Measurements from ENCODE around the gene KRTAP5-11.
"Not testable (repeated sequence)": the region's sequence is repeated elsewhere in the genome, so short reads cannot be mapped to it uniquely, and the experiment has no call there.

The KRTAP5-11 gene

DNA sequence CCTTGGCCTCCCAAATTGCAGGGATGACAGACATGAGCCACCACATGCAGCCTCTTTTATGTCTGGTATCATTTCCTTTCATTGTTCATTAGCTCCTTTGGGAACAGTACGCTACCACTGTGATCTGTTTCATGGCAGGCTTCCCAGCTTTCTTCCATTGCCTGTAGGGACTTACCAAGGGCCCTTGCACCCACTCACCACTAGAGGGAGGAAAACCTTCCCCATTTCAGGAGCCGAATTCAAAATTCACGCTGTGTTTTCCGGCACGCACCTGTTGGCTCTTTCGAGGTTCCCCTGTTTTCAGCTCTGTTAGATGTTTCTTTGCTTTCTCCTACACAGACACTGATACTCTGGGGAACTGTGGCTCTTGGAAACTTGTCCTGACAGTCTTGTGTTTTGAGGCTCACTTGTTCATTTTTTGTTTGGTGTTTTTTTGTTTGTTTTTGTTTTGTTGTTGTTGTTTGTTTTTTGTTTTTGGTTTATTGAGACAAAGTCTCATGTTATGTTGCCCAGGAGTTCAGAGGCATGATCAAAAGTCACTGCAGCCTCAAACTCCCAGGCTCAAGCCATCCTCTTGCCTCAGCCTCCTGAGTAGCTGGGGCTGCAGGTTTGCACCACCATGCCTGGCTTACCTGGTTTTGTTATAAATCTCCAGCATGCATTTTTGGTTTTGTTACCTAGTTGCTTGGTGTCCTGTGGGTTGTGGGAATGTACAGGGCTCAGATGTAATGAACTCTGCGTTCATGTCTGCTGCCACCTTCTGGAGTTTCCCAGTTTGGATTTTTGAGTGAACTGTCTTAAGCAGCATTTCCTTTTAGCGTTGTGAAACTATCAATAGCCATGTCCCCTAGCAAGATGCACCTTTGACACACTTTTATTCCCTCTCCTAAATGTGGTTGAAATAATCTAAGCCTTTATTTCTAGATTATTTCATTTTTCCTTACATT is 2.3 kb downstream of the KRTAP5-11 start:
- DNase-seq: peak; percentile 67

- not testable (repeated sequence) for DNase-seq
These were observed 3.2 kb downstream of the KRTAP5-11 start for GRCh38 chr11:71579513-71579912.

DNA sequence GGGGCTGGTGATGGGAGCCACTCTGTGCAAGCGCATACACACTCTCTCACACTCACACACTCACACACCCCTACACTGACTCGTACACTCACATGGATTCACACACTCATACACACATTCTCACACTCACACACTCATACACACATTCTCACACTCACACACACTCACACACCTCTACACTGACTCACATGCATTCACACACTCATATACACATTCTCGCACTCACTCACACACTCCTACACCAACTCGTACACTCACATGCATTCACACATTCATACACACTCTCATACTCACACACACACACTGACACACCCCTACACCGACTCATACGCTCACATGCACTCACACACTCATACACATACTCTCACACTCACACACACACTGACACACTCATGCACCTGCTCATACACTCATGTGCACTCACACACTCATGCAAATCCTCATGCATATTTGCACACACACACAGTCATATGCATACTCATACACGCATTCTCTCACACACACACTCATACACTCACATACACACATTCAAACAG is 5.1 kb downstream of the KRTAP5-11 start:
- DNase-seq: no peak

DNA sequence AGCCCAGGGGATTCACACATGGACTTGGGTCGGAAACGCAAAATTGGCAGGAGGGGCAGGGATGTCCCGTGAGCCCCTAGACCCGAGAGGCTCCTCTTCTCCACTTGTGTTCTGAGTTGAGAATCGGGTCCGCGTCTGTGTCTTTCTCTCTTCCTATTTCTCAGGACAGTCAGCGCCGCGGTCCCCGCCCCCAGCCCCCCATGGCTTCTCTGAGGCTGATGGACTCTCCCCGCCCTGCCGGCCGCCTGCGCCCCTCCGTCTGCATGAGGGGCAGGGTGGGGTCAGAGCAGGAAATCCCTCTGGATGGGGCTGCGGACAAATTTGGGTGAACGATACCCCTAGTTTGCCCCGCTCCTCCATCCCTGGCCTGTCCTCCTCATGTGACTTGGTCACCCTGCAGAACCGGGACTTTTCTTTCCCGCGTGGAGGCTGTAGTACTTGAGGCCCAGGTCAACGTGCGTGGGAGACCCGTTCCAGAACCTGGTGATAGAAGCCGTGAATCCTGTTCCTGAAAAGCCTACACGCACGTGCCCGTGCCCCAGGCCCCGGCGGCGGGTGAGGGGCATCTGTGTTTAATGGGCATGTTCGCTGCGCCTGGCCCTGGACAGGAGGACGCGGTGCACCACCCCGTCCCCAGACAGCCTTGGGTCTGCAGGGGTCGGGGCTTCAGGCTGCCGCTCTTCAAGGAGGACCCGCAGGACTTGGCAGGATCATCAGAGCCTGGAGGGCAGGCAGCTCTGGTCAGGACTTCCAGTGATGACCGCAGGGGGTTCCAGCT is 5.8 kb downstream of the KRTAP5-11 start:
- not testable (repeated sequence) for DNase-seq

DNA sequence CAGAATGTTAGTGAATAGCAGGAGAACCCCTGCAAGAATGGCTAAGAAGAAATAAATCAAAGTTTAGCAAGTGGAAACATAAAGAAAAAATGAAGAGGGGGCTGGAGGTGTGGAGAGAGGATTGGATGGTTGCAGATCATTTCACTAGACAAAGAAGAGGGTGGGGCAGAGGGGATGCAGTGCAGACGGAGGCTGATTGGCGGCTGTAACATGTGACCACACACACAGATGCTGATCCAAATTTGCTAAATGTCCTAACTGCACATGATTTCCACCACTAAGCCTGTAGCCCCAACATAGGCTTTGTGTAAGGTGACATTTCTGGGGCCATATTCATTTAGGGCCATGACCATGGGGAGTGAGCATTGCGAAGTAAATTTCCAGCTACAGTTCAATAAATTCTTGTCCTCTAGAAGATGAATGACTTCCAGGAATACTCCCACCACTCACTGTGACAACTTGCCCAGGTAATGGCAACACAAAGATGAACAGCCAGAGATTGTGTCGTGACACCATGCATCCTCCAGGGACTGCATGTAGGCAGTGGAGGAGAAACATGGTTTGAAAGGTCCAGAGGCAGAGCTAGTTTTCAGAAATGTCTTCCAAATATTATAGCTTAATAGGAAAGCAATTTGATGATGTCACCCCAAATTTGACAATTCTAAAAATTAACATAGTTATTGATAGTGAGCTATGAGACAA is 6.8 kb downstream of the KRTAP5-11 start:
- DNase-seq: no peak

GRCh38 chr11:71574418-71574817 is 8.3 kb downstream of the KRTAP5-11 start:
- no peak for DNase-seq

DNA sequence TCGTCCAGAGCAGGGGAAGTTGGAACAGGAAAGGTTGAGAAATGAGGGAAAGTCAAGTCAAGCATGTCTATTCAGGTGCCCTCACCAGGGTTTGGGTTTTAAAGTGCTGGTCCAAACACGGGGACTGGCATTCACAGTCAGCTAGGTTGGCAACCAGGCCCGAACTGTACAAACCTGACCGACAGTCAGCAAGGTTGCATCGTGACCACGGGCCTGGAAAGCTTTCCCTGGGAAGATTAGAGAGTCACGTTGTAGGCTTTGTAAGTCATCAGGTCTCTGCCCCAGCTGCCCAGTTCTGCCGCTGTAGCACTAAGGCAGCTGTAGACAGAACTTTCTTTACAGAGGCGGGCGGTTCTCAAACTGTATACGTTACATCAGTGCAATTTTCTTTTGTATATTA is 9.9 kb downstream of the KRTAP5-11 start:
- DNase-seq: no peak

DNA sequence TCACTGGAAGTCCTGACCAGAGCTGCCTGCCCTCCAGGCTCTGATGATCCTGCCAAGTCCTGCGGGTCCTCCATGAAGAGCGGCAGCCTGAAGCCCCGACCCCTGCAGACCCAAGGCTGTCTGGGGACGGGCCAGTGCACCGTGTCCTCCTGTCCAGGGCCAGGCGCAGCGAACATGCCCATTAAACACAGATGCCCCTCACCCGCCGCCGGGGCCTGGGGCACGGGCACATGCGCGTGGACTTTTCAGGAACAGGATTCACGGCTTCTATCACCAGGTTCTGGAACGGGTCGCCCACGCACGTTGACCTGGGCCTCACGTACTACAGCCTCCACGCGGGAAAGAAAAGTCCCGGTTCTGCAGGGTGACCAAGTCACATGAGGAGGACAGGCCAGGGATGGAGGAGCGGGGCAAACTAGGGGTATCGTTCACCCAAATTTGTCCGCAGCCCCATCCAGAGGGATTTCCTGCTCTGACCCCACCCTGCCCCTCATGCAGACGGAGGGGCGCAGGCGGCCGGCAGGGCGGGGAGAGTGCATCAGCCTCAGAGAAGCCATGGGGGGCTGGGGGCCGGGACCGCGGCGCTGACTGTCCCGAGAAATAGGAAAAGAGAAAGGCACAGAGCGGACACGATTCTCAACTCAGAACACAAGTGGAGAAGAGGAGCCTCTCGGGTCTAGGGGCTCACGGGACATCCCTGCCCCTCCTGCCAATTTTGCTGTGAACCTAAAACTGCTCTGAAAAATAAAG is 11.4 kb downstream of the KRTAP5-11 start:
- not testable (repeated sequence) for DNase-seq

DNA sequence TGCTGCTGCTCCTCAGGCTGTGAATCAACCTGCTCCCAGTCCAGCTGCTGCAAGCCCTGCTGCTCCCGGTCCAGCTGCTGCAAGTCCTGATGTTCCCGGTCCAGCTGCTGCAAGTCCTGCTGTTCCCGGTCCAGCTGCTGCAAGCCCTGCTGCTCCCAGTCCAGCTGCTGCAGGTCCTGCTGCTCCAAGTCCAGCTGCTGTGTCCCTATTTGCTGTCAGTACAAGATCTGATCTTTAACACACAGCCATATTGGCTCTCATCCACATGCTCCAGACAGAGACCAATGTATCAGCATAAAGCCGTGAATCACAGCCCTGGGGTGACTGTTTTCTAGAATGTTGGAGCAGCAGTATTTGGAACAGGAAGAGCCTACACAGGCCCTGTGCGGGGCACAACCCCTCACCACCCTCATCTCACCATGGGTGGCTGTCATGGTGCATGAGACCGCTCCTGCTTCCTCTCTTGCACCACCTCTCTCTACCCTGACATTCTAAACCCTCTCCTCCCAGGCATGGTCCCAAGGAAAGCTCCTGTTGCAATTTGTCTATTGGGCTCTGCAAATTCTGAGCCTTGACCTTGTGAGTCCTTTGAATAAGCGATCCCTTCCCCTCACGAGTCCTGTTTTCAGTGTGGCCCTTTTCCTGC is 13.8 kb downstream of the KRTAP5-11 start:
- DNase-seq: no peak

DNA sequence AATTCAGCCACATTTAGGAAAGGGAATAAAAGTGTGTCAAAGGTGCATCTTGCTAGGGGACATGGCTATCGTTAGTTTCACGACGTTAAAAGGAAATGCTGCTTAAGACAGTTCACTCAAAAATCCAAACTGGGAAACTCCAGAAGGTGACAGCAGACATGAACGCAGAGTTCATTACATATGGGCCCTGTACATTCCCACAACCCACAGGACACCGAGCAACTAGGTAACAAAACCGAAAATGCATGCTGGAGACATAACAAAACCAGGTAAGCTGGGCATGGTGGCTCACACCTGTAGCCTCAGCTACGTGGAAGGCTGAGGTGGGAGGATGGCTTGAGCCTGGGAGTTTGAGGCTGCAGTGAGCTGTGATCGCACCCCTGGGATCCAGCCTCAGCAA is 15.0 kb downstream of the KRTAP5-11 start:
- DNase-seq: not testable (repeated sequence)

DNA sequence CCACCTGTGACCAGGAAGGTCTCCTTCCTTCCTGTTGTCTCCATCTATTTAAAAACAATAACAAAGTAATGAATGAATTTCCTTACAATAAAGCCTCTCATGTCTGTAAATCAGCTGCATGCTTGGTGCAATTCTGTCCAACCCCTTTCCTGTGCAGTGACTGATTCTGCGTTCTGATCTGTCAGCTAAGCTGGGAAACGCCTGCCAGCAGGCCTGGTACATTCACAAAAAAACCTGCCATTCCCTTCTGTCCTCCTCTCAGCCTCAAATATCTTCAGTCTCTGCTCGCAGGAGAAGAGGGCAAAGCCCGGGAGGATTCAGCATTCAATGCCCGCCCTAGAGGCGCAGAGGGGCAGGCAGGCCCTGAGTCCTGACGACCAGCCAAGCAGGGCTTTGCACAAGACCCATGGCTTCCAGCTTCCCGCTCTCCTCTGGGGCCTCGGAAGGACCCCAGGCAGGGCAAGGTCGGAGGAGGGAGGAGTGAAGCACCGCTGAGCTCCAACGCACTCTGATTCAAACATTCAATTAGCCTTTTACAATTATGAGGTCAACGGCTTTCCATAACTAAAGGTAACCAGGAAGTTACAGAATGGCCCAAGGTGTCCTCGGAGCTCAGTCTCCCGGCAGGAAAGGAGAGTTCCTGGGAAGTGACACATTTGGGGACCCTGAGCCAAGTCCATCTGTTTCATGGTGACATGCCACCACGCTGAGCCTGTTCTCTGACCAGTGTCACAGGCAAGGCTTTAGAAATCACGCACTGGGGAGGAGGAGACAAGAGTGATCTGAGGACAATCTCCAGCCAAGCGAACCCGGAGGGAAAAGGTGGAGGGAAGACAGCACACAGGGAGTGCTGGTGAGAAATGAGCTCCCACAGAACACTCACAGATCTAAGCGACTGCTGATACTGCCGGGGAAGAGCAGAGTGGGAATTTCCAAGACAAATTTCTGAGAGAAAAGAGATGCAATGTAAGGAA is 15.8 kb downstream of the KRTAP5-11 start:
- DNase-seq: not testable (repeated sequence)

- no peak for DNase-seq
These were observed 16.5 kb downstream of the KRTAP5-11 start for GRCh38 chr11:71566081-71566620.

DNA sequence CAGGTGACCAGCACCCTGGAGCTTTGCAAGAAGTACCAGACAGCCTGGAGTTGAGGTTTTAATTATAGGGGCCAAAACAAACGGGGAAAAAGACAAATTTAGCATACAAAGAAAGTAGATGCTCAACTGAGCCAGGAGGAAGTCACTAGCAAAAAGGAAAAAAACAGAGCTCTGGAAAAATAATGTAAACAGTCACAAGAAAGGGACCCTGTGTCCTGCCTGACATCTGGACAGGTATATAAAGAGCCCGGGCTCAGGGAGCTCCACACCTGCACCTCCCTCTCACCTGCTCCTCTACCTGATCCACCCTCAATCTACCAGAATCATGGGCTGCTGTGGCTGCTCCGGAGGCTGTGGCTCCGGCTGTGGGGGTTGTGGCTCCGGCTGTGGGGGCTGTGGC is 17.4 kb downstream of the KRTAP5-11 start, which contains the start of gene KRTAP5-10:
Gene KRTAP5-10 (plus strand): TSS at position 301 of the 400 bp plus-strand sequence. CDS start 25 bp downstream, at position 326.
- DNase-seq: no peak

- no peak for DNase-seq
These were observed 18.2 kb downstream of the KRTAP5-11 start for GRCh38 chr11:71564430-71564829.

- DNase-seq: peak; percentile 37
These were observed 19.3 kb downstream of the KRTAP5-11 start for GRCh38 chr11:71563406-71563805.

DNA sequence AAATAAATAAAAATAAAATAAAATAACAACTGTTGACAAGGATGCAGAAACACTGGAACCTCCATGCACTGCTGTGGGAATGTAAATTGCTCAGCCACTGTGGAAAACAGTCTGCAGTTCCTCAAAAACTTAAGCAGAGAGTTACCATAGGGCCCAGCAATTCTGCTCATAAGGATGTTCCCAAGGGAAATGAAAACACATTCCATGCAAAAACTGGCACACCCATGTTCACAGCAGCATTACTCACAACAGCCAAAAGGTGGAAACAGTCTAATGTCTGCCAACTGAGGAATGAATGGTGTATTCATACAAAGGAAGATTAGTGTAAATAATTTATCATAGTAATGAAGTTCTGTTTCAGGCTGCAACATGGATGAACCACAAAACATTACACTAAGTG is 20.6 kb downstream of the KRTAP5-11 start:
- DNase-seq: no peak

- DNase-seq: peak; percentile 34
These were observed 23.7 kb downstream of the KRTAP5-11 start for GRCh38 chr11:71558996-71559395.

DNA sequence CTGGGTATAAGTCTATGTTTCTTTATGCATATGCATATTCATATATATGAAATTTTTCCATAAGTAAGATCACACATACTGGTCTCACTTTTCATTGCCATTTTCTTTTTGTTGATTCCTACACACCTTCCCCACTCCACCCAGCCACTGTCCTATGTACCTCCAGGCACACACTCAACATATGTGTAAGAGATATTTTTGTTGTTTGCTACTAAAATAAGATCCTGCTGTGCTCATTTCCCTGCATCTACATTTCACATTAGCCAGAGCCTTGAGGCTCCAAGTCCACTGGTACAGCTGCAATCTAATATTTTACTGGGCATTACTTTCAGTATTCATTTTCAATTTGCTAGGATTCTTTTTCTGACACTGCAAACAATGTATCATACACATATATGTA is 25.4 kb downstream of the KRTAP5-11 start:
- DNase-seq: no peak

GRCh38 chr11:71556018-71556417 is 26.7 kb downstream of the KRTAP5-11 start:
- DNase-seq: no peak

- no peak for DNase-seq
These were observed 27.2 kb downstream of the KRTAP5-11 start for GRCh38 chr11:71555508-71555907.

All from midbrain (tissue), 1 donor.